Epithelial cell of proximal tubule (primary cell): Measurements from ENCODE around the gene SERPINA1. TPM values are rescaled to one million over a fixed set of nuclear protein-coding genes. Genes with fewer than 3 reads are reported as not detected.

ENCODE experiments used
- DNase-seq: peaks from one replicate; pipeline ENCODE4 v3.0.0-alpha.2; 2011; ENCODE audit warnings: low read depth
- H3K4me3 ChIP-seq: 2 replicates; pipeline ENCODE4 v1.5.1; 2011; ENCODE audit warnings: low read depth, mild to moderate bottlenecking, low read length
- total RNA-seq: library from RNA; depleted of rRNA; stranded (reverse); fragments of >200 nt; gene quantifications from 2 replicates; pipeline ENCODE4 v1.2.3, GENCODE V29; 2015
- TF ChIP-seq, protein P1 (sequence below): conservative IDR thresholded peaks from 2 replicates; pipeline ENCODE4 v1.5.1; 2012; ENCODE audit warnings: low read depth, mild to moderate bottlenecking, low read length

Gene SERPINA1
- total RNA-seq, 1 donor from 2014 or later = 15.3 TPM

DNA sequence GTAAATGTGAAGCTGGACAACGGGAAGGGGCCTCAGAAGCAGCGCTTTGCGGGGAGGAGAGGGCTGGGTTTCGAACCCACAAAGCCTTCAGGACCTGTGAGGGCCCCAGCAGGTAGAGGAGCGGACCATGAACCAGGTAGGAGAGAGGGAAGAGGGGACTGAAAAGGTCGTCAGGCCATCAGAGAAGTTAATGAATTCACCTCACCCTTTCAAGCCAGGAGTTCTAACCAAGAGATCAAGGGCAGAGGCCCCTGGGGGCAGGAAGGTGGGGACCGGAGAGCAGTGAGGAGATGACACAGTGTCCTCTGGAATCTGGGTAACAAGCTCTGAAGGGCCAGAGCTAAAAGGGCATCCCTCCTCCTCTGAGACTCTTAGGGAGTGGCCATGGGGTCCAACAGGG is 19.4 kb downstream of the SERPINA1 start:
- no peak overlapping the region for H3K4me3 ChIP-seq
- TF ChIP-seq, protein P1, sequence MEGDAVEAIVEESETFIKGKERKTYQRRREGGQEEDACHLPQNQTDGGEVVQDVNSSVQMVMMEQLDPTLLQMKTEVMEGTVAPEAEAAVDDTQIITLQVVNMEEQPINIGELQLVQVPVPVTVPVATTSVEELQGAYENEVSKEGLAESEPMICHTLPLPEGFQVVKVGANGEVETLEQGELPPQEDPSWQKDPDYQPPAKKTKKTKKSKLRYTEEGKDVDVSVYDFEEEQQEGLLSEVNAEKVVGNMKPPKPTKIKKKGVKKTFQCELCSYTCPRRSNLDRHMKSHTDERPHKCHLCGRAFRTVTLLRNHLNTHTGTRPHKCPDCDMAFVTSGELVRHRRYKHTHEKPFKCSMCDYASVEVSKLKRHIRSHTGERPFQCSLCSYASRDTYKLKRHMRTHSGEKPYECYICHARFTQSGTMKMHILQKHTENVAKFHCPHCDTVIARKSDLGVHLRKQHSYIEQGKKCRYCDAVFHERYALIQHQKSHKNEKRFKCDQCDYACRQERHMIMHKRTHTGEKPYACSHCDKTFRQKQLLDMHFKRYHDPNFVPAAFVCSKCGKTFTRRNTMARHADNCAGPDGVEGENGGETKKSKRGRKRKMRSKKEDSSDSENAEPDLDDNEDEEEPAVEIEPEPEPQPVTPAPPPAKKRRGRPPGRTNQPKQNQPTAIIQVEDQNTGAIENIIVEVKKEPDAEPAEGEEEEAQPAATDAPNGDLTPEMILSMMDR = no peak

DNA sequence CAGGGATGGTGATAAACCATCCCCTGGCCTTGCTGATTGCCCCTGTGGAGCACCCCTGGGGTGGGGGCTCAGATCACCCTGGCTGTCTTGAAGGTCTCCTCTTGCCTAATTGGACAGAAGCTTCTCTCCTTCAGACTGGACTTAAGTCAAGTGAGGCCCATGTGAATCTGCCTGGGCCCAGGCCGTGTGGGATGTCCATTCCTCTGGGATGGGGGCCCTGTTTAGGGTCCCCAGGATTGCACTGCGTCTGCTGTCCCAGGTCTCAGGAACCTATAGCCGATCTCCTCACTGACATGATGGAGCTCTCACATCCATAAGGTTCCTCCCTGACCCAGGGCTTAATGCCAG is 20.2 kb downstream of the SERPINA1 start:
- no peak overlapping the region for H3K4me3 ChIP-seq
- no peak for DNase-seq
- TF ChIP-seq, protein P1 = no peak

More for the DNA sequence above, 19.4 kb downstream of the SERPINA1 start:
- no peak for DNase-seq

DNA sequence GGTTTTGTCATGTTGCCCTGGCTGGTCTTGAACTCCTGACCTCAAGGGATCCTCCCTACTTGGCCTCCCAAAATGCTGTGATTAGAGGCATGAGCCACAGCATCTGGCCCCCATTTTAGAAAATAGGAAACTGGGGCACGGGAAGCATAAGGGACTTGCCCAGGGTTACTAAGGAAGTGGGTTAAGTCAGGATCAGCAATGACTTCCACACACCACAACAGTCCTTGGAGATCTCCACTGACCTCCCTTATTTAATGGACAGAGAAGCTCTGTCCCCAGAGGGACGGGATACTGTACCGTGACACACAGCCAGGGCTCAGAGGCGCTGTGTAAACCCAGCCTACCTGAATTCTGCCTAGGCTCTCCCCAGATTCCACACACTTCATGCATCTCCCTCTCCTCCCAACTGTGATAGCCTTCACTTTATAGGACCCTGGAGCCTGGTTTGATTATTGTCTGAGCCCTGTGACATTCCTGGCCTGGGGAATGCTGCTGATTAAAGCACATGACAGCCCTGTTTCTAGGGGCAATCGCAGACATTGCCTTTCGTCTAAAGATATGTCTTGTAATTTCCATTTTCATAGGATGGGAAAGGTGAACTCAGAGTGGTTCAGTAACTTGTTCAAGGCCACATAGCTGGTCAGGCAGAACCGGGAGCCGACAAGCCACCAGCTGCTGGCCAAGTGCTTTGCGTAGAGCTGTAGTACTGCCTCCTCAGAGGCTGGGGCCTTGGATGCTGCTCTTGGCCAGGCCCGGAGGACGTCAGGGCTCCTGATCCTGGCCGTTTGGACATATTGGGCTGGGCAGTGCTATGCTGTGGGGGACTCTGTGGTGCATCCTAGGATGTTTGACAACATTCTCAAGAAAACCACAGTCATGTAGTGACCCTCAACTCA is 20.8 kb downstream of the SERPINA1 start:
- DNase-seq = no peak
- TF ChIP-seq, protein P1 = no peak
- no peak overlapping the region for H3K4me3 ChIP-seq

DNA sequence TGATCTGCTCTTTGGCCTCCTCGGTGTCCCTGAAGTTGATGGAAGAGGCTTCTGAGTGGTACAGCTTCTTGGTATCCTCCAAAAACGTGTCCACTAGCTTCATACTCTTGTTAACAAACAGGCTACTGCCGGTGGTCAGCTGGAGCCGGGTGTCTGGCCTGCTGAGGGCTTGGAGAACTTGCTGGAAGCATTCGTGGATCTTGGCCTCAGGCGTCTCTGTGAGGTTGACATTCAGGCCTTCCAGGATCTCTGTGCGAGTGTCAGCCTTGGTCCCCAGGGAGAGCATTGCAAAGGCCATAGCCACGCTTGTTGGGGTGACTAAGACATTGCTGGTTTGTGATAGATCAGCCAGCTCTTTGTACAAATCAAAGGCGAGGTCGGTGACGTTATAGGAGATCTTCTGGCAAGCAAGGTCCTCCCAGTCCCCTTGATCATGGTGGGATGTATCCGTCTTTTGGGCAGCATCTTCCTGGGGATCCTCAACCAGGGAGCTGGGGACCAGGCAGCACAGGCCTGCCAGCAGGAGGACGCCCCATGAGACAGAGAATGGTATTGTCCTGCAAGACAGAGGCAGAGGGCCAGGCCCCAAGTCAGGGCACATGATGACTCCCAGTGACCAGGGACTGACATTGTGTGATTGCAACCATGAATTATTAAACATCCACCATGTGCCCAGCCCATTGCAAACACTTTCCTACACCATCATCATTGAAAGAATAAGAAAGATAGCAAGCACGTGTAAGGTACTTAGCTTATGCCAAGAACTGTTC is 22.1 kb downstream of the SERPINA1 start, which contains the start of gene SERPINA2:
SERPINA2 (minus strand) TSS at position 553 of the 770 bp plus-strand sequence.
- H3K4me3 ChIP-seq = no peak within 1 kb of the TSS
- TF ChIP-seq, protein P1 = no peak
- DNase-seq = no peak

DNA sequence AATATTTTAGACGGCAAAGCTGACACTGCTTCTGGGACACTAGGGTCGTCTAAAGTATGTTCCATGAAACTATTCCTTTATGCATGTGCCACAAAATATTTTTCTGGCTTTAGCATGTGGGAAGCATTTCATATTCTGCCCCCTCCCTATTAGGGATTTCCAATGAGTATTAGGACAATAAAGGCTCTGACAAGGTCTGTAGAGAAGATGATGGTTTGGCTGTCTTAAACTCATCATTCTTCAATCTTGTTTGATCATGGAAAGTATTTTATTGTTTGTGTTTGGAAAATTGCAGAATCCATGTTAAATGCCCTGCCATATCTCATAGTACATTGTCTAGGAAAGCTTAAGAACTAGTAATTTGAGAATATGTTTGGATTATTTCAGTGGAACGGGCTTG is 22.8 kb downstream of the SERPINA1 start:
- TF ChIP-seq, protein P1 = no peak
- no peak overlapping the region for H3K4me3 ChIP-seq
- no peak for DNase-seq

DNA sequence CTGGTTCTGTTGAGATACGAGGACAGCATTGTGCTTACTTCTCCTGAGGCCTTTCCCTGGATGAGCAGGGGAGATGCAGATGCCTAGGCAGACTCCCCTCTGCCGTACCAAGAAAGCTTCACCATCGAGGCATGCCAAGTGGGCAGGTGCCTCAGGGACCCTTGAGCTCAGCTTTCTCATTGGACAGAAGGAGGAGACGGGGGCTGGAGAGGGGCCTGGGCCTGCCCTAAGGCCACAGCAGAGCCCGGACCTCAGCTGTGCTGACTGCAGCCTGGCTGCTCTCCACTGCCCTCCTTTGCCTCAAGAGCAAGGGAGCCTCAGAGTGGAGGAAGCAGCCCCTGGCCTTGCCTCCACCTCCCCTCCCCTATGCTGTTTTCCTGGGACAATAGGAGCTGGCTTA is 23.4 kb downstream of the SERPINA1 start:
- TF ChIP-seq, protein P1 = no peak
- H3K4me3 ChIP-seq = no peak overlapping the region
- DNase-seq = no peak
